Neural cell (in vitro differentiated cells): ENCODE data around the gene CARD16. TPM values are rescaled to one million over a fixed set of nuclear protein-coding genes. Genes with fewer than 3 reads are reported as not detected.
"Not testable (repeated sequence)": the region's sequence is repeated elsewhere in the genome, so short reads cannot be mapped to it uniquely, and the experiment has no call there.

Experiments
- H2AFZ ChIP-seq: fragments of 200-600, 300-800 bp; sonication (generic), shearing (Covaris generic); 2 replicates; pipeline ENCODE4 v1.6.0; 2014; ENCODE audit warnings: low read depth, mild to moderate bottlenecking, antibody characterized with exemption, low read length, moderate library complexity
- H3F3A ChIP-seq: fragments of 200-600 bp; shearing (Covaris generic); 2 replicates; pipeline ENCODE4 v1.6.1; 2016; ENCODE audit warnings: mild to moderate bottlenecking, moderate library complexity, mixed read lengths, antibody characterized with exemption, low read length; ENCODE audit not compliant: insufficient read depth, poor library complexity, severe bottlenecking
- H3K27ac ChIP-seq: fragments of 200-600, 300-800 bp; sonication (generic), shearing (Covaris generic); 2 replicates; pipeline ENCODE4 v1.5.1; 2014; ENCODE audit warnings: mild to moderate bottlenecking, low read length, moderate library complexity
- H3K27me3 ChIP-seq: fragments of 300-800, 200-600 bp; sonication (generic), shearing (Covaris generic); 2 replicates; pipeline ENCODE4 v1.6.0; 2014; ENCODE audit warnings: mild to moderate bottlenecking, low read depth, low read length, moderate library complexity; ENCODE audit not compliant: insufficient read depth
- H3K36me3 ChIP-seq: fragments of 300-800, 200-600 bp; sonication (generic), shearing (Covaris generic); 2 replicates; pipeline ENCODE4 v1.5.1; 2014; ENCODE audit warnings: mild to moderate bottlenecking, antibody characterized with exemption, low read length, moderate library complexity; ENCODE audit not compliant: insufficient read depth
- H3K4me2 ChIP-seq: fragments of 300-800, 200-600 bp; sonication (generic), shearing (Covaris generic); 2 replicates; pipeline ENCODE4 v1.6.0; 2014; ENCODE audit warnings: mild to moderate bottlenecking, low read length
- H3K4me3 ChIP-seq: fragments of 300-800, 200-600 bp; sonication (generic), shearing (Covaris generic); 2 replicates; pipeline ENCODE4 v1.5.1; 2014; ENCODE audit warnings: mild to moderate bottlenecking, low read length, moderate library complexity
- H3K79me2 ChIP-seq: fragments of 200-600 bp; shearing (Covaris generic); replicated peaks from 2 replicates; pipeline ENCODE4 v1.6.0; 2014; ENCODE audit warnings: mild to moderate bottlenecking, low read length, moderate library complexity; ENCODE audit not compliant: insufficient read depth
- H3K9ac ChIP-seq: fragments of 300-800, 200-600 bp; sonication (generic), shearing (Covaris generic); 2 replicates; pipeline ENCODE4 v1.6.1; 2016; ENCODE audit warnings: mild to moderate bottlenecking, low read length, mixed read lengths
- H3K9me2 ChIP-seq: fragments of 200-600 bp; shearing (Covaris generic); 2 replicates; pipeline ENCODE4 v1.6.1; 2016; ENCODE audit warnings: mild to moderate bottlenecking, low read length, mixed read lengths; ENCODE audit not compliant: insufficient read depth
- H3K9me3 ChIP-seq: fragments of 200-600, 300-800 bp; sonication (generic), shearing (Covaris generic); 2 replicates; pipeline ENCODE4 v1.6.1; 2016; ENCODE audit warnings: mild to moderate bottlenecking, mixed run types, low read length, moderate library complexity, mixed read lengths
- H4K20me1 ChIP-seq: fragments of 200-600 bp; shearing (Covaris generic); 2 replicates; pipeline ENCODE4 v1.6.1; 2016; ENCODE audit warnings: mild to moderate bottlenecking, mixed run types; ENCODE audit not compliant: insufficient read depth
- EP300 ChIP-seq: fragments of 450-650 bp; conservative IDR thresholded peaks from 2 replicates; pipeline ENCODE4 v1.6.1; 2014; ENCODE audit warnings: antibody characterized with exemption, mild to moderate bottlenecking, moderate library complexity; ENCODE audit not compliant: poor library complexity, severe bottlenecking
- EZH2 ChIP-seq: fragments of 200-600, 300-800 bp; shearing (Covaris generic), sonication (generic); IDR thresholded peaks from 2 replicates; pipeline ENCODE4 v1.6.1; 2014; ENCODE audit warnings: antibody characterized with exemption, low read length, borderline replicate concordance, mild to moderate bottlenecking; ENCODE audit not compliant: insufficient read depth, poor library complexity, severe bottlenecking
- MXI1 ChIP-seq: fragments of 450-650 bp; conservative IDR thresholded peaks from 2 replicates; pipeline ENCODE4 v1.6.1; 2014; ENCODE audit warnings: antibody characterized with exemption, mild to moderate bottlenecking; ENCODE audit not compliant: poor library complexity, severe bottlenecking
- POLR2AphosphoS5 ChIP-seq: IDR thresholded peaks from 2 replicates; pipeline ENCODE4 v1.6.1; 2012
- RAD21 ChIP-seq: fragments of 450-650 bp; conservative IDR thresholded peaks from 2 replicates; pipeline ENCODE4 v1.6.1; 2014; ENCODE audit warnings: antibody characterized with exemption, mild to moderate bottlenecking, moderate library complexity
- TAF1 ChIP-seq: IDR thresholded peaks from 2 replicates; pipeline ENCODE4 v1.6.1; 2012; ENCODE audit warnings: low read depth
- polyA minus RNA-seq: library from RNA; depleted of rRNA, polyadenylated mRNA; stranded (reverse); fragments of >200 nt; gene quantifications from 2 replicates; pipeline ENCODE4 v1.2.3, GENCODE V29; 2014
- polyA plus RNA-seq: library from polyadenylated mRNA; depleted of rRNA; stranded (reverse); fragments of >200 nt; gene quantifications from 2 replicates; pipeline ENCODE4 v1.2.3, GENCODE V29; 2014

The CARD16 gene
- polyA plus RNA-seq (not detected in 2 replicates), polyA minus RNA-seq (not detected in 2 replicates)

DNA sequence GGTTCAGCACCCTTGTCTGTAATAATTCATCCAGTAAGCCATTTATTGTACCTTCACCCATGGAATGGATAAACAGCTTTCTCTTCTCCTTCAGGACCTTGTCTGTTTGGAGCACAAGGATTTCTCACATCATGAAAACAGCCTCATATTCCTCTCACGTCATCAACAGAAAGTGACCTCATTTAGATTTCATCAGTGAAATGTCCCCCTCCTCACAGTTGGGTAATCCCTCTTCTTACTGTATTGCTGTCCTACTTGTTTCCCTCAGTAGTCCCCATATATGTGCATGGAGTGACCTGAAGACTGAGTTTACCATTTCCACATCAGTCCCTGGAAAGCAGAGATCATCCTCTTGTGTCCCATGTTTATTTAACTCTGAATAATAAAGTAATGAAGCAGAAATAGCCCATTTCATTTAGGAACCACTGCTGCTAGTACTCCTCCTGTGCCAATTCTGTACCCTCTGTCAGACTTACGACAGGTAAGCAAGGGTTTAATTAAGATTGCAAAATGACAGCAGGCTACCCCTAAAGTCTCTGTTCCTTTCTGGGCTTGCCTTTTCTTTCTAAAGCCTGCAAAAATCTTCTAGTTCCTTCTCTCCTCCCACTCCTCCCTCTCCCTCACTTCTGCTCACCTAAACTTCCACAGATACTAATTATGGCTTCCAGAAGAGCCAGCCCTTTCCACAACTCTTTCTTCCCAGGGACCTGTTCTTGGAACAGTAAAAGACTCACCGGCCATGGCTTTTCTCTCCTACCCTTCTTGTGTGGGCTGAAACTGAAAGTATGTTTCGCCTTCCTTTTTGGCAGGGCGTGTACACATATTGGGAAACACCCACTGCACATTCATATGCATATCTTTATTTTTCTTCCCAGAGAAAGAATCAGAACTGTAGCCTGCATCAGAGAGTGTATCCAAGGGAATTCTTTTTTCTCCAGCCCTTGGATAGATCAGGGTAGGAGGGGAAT, at the start of gene CARD16:
Gene CARD16 (minus strand): TSS at position 779 of the 968 bp plus-strand sequence. CDS start 38 bp downstream, at position 741.
- not testable (repeated sequence) for H3K9ac ChIP-seq, H3K9me2 ChIP-seq, H3F3A ChIP-seq, H3K36me3 ChIP-seq, H3K4me3 ChIP-seq, H3K9me3 ChIP-seq, H2AFZ ChIP-seq, H3K27me3 ChIP-seq, H4K20me1 ChIP-seq, H3K27ac ChIP-seq, H3K79me2 ChIP-seq, H3K4me2 ChIP-seq

DNA sequence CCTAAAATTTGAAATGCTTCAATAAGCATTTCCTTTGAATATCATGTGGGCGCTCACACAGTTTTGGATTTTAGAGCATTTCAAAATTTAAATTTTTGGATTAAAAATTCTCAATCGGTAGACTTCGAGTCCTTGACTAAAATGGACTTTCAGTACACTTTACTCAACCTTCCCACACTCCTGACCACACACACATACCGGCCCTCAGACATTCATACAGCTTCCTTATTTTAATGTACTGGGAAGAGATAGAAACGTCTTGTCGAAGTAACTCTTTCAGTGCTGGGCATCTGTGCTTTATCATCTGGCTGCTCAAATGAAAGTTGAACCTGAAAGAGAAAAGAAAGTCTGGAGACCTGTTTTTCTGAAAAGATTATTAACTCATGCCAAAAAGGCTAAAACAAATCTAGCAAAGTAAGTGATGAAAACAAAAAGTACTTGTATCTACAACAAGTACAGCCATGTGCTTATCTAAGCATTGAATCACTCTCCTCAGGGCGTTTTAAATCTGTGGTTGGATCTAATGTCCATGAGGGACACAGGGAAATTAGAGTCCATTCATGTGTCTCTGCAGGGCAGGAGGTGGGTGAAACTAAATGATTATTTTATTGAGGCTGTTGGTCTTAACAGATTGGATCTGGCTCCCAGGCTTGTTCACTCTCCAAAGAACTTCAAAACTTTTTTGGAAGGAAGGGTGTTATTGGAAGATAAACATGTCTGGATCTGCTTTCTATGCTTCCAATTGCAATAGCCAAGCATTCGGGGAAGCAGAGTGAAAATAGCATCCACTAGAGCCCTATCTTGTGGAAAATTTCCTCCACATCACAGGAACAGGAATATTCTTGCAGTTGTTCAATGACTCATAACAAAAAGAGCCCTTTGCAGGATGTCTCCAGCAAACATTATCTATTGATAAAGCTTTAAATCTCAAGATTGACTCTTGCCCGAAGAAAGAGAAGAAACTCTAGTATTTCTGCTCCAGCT, 47.4 kb upstream of the CARD16 start:
- Histone ChIP-seq H3K4me2 (no peak overlapping the region), H3K27ac (no peak overlapping the region), H3K9me2 (no peaks in the 10 kb centered on the region), H3K4me3 (no peak overlapping the region), H3K9ac (no peak overlapping the region), H3K79me2 (no peaks in the 10 kb centered on the region), H3F3A (no peaks in the 10 kb centered on the region), H4K20me1 (no peaks in the 10 kb centered on the region), H3K27me3 (no peaks in the 10 kb centered on the region), H3K36me3 (no peaks in the 10 kb centered on the region), H2AFZ (no peak overlapping the region), H3K9me3 (no peaks in the 10 kb centered on the region)
- TF ChIP-seq RAD21 = no peak
- TF ChIP-seq TAF1 = no peak
- no peak for TF ChIP-seq EP300
- TF ChIP-seq MXI1 = no peak
- no peak for TF ChIP-seq POLR2AphosphoS5
- no peak for TF ChIP-seq EZH2

DNA sequence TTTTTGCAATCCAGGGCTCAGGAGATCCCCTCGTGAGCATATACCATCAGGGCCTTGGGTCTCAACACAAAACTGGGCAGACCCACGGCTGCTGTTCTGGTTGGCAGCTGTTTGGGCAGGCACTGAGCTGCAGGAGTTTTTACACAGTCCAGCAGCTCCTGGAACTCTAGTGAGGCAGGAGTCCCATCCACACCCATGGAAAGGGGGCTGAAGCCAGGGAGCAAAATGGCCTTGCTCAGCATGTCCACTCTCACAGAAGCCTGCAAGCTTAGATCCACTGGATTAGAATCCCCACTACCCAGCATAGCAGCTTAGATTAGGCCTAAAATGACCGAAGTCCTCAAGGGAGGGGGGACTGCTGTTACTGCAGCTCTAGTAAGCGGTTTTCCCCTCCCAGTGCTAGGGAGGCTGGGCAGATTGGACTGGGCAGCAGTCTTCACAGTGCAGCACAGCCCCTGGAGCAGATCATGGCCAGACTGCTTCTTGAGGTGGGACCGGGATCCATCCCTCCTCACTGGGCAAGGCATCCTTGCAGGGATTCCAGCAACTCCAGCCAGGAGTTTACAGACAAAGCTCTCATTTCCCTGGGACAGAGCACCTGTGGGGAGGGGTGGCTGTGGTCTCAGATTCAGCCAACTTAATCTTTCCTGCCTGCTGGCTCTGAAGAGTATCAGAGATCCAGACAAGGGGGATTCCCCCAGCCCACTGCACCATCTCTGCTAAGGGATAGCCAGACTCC, 36.4 kb upstream of the CARD16 start:
- TF ChIP-seq TAF1 (no peak), POLR2AphosphoS5 (no peak), EZH2 (no peak), RAD21 (no peak)
- Histone ChIP-seq H3K4me3 (no peak overlapping the region), H4K20me1 (no peaks in the 10 kb centered on the region), H3K27me3 (no peaks in the 10 kb centered on the region), H2AFZ (no peak overlapping the region), H3K9me3 (no peaks in the 10 kb centered on the region), H3K9me2 (no peaks in the 10 kb centered on the region), H3F3A (no peaks in the 10 kb centered on the region), H3K4me2 (no peak overlapping the region), H3K79me2 (no peaks in the 10 kb centered on the region), H3K9ac (no peak overlapping the region), H3K27ac (no peak overlapping the region), H3K36me3 (no peaks in the 10 kb centered on the region)

DNA sequence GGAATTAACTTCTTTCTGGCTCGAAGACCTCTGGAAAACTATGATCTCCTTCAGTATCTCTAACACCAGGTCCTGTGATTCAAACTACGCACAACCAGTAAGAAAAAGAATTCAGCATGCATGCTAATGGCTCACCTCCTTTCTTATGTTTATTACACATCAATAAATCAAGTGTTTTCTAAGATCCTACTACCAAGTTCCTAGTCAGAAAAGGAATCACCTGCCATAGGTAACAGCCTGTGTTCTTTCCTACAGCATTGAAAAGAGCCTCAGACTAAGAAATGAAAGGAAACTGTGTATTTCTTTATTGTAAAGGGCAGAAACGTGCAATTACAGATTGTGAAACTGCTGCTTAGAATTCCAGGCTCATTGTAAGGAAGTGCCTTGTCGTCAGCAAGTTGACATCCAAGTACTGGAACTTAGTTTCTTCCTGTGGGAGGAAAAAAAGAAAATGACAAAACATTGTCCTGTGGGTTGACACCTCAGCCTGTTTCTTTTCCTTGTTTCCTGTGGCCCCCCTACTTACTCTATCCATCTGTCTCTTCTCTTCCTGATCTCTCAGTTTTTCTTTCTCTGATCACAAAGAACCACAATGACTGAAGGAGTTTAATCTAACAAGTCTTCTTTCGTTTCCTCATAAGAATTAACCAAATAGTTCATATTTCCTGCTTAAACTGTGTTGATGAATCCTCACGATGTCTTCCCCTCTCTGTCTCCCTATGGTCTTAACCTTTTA, 35.2 kb upstream of the CARD16 start:
- H3K4me3 ChIP-seq, H3K9me2 ChIP-seq, H3K36me3 ChIP-seq, H3K4me2 ChIP-seq, H3K9ac ChIP-seq, H2AFZ ChIP-seq, H3K9me3 ChIP-seq, H4K20me1 ChIP-seq, H3K79me2 ChIP-seq, H3F3A ChIP-seq, H3K27me3 ChIP-seq, H3K27ac ChIP-seq: not testable (repeated sequence)
